EL (cell line): Measurements from ENCODE around the gene FAAP20.

Experiments
- DNase-seq: peaks from one replicate; pipeline ENCODE4 v3.0.0-alpha.2; 2016

The FAAP20 gene

GRCh38 chr1:2194319-2194897, at the start of gene FAAP20:
FAAP20 (minus strand) TSS chr1:2194772; CDS start chr1:2194749, 23 bp downstream.
- peak; percentile 74 for DNase-seq

- DNase-seq = no peak
Measured at GRCh38 chr1:2242814-2243725, 48.5 kb upstream of the FAAP20 start.

GRCh38 chr1:2241820-2242219, 47.2 kb upstream of the FAAP20 start:
- DNase-seq = no peak

- no peak for DNase-seq
Measured at GRCh38 chr1:2240270-2241156, 45.9 kb upstream of the FAAP20 start.

GRCh38 chr1:2239384-2239985, 44.9 kb upstream of the FAAP20 start:
- no peak for DNase-seq

- no peak for DNase-seq
Measured at GRCh38 chr1:2239013-2239370, 44.4 kb upstream of the FAAP20 start.

- DNase-seq = no peak
Measured at GRCh38 chr1:2238361-2239012, 43.9 kb upstream of the FAAP20 start.

- DNase-seq = no peak
Measured at GRCh38 chr1:2237773-2238172, 43.2 kb upstream of the FAAP20 start.

GRCh38 chr1:2236695-2237677, 42.4 kb upstream of the FAAP20 start:
- DNase-seq = no peak

GRCh38 chr1:2235300-2235998, 40.9 kb upstream of the FAAP20 start:
- DNase-seq = no peak

- no peak for DNase-seq
Measured at GRCh38 chr1:2234762-2235113, 40.2 kb upstream of the FAAP20 start.

GRCh38 chr1:2233997-2234761, 39.6 kb upstream of the FAAP20 start:
- DNase-seq = peak; percentile 89

- no peak for DNase-seq
Measured at GRCh38 chr1:2233468-2233867, 38.9 kb upstream of the FAAP20 start.

GRCh38 chr1:2232916-2233438, 38.4 kb upstream of the FAAP20 start:
- DNase-seq = no peak

GRCh38 chr1:2232255-2232915, 37.8 kb upstream of the FAAP20 start:
- DNase-seq = no peak

GRCh38 chr1:2231532-2232254, 37.1 kb upstream of the FAAP20 start:
- peak; percentile 82 for DNase-seq

- peak; percentile 43 for DNase-seq
Measured at GRCh38 chr1:2230781-2231531, 36.4 kb upstream of the FAAP20 start.
